ENCODE data around the gene PRAMEF33.
"Not testable (repeated sequence)": the region's sequence is repeated elsewhere in the genome, so short reads cannot be mapped to it uniquely, and the experiment has no call there.

GRCh38 chr1:13279617-13280016, 23.7 kb upstream of the PRAMEF33 start:
- not testable (repeated sequence) for TF ChIP-seq CSDC2 (CRISPR knock-in tag; IDR thresholded peaks at IDR 0.05); PPARA (CRISPR knock-in tag; IDR thresholded peaks at IDR 0.05; ENCODE audit: borderline replicate concordance); BACH2 (CRISPR knock-in tag; IDR thresholded peaks at IDR 0.05; ENCODE audit: borderline replicate concordance); ESRRG (CRISPR knock-in tag; IDR thresholded peaks at IDR 0.05); OSR1 (CRISPR knock-in tag; IDR thresholded peaks at IDR 0.05); CSRNP3 (CRISPR knock-in tag; IDR thresholded peaks at IDR 0.05); ZFP3 (CRISPR knock-in tag; IDR thresholded peaks at IDR 0.05); POU6F1 (CRISPR knock-in tag; IDR thresholded peaks at IDR 0.05; ENCODE audit: borderline replicate concordance, low read depth); ZFP30 (CRISPR knock-in tag; IDR thresholded peaks at IDR 0.05)

Data from SK-N-SH treated with all-trans-retinoic acid at 6 μM for 48 hours (cell line).